ENCODE measurements around the gene HOXC4.
"Not testable (repeated sequence)": the region's sequence is repeated elsewhere in the genome, so short reads cannot be mapped to it uniquely, and the experiment has no call there.

The HOXC4 gene

GRCh38 chr12:54058128-54058768, 4.6 kb downstream of the HOXC4 start:
- DNase-seq = no peak

- DNase-seq = no peak
These were observed 6.0 kb downstream of the HOXC4 start for GRCh38 chr12:54059668-54060067.

DNA sequence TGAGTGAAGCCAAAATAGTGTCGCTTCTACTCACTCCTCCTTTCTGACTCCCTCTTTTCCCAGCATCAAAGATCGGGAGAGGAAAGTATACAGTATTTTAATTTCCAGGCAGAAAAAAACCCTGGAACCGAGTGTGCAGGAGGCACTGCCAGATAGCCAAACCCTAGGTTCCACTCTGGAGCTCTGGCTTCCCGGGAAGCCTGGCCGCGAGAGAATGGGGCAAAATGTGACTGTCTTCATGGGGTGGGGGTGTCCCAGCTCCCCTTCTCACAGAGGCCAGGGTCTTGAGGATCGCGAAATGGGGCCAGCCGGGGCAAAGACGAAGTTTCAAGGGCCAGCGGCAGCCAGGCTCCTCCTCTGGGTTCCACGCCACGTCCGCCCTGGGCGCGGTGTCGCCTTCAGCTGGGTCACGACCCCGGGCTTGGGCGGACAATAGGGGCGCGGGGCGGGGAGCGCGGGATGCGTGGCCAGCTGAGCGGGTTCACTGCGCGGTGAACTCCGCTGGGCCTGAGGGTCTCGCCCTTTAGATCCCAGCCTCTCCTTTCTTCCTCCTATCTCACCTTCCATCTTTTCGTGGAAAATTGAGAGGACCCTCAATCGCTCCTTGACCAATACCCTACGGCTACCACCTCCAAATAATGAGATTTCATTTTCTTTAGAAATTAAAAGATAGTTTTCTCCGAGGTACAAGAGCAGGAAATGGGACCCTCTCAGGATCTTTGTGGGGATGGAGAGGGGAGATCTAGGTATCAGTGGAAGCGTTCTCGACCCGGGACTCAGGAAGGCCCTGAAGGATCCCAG, 6.7 kb downstream of the HOXC4 start:
- DNase-seq = no peak

- DNase-seq = no peak
These were observed 7.5 kb downstream of the HOXC4 start for GRCh38 chr12:54060975-54061778.

DNA sequence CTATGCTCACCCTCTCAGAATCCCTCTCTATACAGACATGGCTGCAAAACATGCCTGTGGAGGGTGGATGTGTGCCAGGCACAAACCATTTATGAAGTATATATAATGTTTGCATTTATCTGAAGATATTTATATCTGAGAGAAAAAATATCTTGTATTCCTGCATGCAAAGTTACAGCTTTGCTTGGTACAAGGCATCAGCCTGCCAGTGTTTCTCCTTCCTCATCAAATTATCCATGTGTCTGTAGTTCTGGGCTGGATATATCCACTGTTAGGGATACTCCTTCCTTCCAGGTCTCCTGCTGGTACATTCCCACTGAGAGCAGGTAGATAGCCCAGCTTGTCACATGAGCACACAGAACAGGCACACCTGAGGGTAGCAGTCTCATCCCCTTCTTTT, 12.0 kb downstream of the HOXC4 start:
- DNase-seq = no peak

DNA sequence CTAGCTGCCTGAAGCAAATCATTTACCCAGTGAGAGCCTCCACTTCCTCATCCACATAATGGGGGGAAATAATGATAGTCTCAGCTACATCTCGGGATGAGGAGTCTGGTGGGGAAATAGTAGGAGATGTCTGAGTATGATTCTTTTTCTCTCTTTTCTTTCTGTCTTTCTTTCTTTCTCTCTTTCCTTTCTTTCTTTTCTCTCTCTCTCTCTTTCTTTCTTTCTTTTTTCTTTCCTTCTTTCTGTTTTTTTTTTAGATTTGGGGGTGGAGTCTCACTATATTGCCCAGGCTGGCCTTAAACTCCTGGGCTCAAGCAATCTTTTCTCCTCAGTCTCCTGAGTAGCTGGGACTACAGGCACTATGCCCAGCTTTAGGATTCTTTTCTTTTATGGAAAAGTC, 12.8 kb downstream of the HOXC4 start:
- DNase-seq = no peak

GRCh38 chr12:54068418-54069070, 14.9 kb downstream of the HOXC4 start:
- no peak for DNase-seq

DNA sequence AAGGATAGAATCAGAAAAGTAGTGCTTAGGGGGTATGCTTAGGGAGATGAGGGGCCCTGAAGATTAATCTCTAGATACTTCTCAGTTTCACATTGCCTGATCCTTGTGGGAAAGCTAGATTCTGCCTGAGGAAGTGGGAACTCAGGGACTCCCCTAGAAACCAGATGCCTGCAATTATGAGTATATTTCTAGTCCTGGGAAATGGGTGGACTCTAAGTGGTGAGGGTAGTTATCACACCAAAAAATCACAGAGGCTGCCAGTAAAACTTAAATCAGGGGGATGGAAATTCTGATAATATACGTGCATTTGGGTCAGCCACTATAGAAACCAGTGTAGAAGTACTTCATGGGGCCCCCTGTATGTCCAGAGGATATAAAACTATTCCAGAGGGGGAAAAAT, 18.3 kb downstream of the HOXC4 start:
- no peak for DNase-seq

GRCh38 chr12:54074308-54074707, 20.7 kb downstream of the HOXC4 start:
- no peak for DNase-seq

DNA sequence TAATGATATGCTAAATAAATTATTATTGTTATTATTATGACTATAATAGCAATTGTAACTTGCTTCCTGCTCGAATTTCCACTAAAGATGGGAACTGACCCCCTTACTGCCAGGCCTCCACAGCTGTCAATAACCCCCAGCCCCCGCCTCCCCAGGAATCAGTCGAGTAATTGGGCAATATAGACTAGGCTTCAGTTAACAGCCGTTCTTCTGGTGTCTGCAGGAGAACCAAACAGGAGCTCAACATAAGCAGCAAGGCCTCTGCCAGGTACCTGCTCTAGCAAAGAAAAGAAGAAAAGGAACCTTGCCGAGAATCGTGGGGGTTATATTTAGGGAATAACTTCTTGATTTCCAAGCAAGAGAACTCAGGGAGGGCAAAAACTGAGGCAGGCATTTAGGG, 21.8 kb downstream of the HOXC4 start:
- no peak for DNase-seq

DNA sequence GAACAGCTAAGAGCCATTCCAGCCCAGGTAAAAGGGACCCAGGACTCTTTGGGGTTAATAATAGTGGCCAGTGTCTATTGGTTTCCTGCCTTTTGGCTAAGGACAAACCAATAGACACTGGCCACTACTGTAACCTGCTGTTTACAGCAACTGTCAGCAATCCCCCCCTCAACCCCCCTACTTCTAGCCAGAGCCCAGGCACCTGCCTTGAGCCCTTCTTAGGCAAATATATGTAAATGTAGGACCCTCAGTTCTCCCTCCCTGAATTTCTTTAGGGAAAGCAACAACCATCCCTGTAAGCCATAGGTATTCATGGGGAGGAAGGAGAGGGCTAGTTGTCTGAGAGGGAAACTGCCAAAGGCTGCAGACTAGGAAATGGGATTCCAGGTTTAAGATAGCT, 22.3 kb downstream of the HOXC4 start:
- DNase-seq = no peak

DNA sequence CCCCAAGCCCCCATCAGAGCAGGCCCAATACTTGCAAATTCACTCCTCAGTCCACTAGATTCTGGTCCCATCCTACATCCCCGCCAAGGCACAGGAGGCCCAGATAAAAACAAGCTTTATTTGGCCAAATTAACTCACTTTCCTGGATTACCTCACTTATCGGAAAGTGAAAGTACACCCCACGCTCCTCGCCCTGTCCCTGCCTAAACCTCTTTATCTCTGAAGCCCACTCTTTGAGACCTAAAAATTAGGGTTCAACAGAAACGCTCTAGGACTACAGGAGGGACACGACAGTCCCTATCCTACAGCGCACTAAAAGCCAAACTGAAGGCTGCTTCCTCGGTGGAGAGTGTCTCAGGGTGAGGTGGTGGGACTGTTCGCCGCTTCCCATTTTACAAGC, 24.2 kb downstream of the HOXC4 start:
- not testable (repeated sequence) for DNase-seq

- DNase-seq = not testable (repeated sequence)
These were observed 25.5 kb downstream of the HOXC4 start for GRCh38 chr12:54079115-54079514.

- DNase-seq = not testable (repeated sequence)
These were observed 26.6 kb downstream of the HOXC4 start for GRCh38 chr12:54080008-54080924.

GRCh38 chr12:54081053-54081514, 27.4 kb downstream of the HOXC4 start:
- not testable (repeated sequence) for DNase-seq

DNA sequence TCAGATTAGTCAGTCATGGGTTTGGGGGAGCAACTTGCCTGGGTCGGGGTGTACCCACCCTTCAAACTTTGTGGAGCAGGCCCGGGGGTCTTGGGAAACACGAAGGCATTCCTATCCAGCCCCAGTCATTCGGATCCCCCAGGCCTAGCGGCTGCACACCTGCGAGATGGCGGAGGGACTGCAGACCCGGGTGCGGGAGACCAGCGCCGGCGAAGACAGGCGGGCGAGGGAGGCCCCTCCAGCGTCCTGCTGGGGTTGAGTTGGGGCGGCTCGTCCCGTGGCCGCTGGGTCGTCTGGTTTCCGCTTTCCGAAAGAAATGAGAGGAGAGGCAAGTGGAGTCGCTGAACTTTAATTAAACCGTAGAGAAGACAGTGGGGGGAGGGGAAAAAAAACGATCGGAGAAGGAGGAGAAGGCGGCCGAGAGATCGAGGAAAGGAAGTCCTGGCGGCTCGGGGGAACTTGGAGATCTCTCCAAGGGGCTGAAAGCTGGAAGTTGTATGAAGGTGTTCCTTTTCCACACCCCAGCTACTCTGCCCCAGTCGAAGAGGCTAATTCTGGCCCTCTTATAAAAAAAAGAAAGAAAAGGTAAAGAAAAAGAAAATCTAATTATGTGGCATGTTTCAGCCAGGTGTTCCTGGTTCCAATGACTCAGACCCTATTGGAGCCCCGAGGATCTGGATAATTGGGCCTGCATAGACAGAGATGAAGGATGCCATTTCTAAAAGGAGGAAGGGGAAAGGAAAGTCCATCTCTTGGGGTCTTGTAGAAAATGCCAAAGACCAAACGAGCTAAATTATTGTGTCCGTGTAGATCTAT, 28.2 kb downstream of the HOXC4 start:
- not testable (repeated sequence) for DNase-seq

GRCh38 chr12:54082397-54082892, 28.8 kb downstream of the HOXC4 start:
- DNase-seq = no peak

DNA sequence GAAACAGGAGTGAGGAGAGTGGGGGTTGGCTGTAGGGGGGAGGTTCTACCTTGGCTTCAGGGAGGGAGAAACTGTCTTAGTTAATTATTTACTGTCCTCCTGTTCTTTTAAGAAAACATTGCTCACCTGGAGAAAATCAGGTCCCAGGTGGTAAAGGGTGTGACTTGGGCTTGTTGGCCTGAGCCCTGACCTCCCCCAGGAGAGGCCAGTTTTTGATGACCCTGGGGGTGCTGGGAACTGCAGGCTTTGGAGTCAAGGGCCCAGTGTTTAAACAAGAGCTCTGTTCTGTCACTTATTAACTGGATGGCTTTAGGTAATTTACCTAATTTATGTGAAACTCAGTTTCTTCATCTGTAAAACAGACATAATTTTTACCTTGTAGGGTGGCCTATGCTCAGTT, 34.4 kb downstream of the HOXC4 start:
- DNase-seq = not testable (repeated sequence)

DNA sequence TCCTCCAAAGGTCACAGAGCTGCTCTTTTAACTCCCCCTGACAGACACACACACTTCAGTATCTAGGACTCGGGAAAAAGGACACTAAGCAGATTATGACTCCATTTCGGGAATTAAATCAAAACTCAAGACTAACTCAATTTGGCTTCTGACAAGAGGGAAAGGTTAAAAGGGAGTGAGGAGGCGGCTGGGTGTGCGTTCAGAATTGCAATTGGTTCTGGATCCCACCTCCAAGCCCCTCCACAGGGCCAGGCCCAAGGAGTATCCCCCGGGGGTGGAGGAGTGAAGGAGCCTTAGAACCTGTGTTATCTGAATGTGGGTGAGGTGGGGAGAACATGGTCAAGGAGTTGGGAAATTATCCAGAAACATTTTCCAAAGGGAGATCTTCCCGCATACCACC, 35.8 kb downstream of the HOXC4 start:
- not testable (repeated sequence) for DNase-seq

DNA sequence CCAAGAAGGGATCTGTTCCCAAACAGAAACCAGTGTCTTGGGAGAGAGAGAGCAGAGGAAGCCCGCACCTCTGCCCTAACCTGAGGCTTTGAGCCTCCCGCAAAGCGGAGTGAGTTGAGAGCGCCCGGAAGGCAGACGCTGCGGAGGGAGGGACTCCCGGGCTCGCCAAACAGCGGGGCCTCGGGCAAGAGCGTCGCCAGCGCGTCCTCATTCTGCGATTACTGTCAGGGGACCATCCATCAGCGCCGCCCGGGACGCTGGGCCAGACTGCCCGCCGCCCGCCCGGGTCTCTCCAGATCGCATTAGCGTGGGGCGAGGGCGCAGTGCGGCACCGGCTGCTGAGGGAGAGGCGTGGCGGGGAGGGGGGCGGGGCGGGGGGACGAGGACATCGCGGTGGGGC, 36.7 kb downstream of the HOXC4 start:
- not testable (repeated sequence) for DNase-seq

Data from fibroblast of skin of scalp (primary cell).